Natural killer cell (primary cell): ENCODE data around the gene IRS2. TPM values are rescaled to one million over a fixed set of nuclear protein-coding genes. Genes with fewer than 3 reads are reported as not detected.

Experiments used
- ATAC-seq, 3 donors: fragments of 150-1000 bp in 2 of 3; fragments of 200-7000 bp in 1 of 3; cut with Tn5 transposase; 1 replicate in 1 of 3; 2 replicates in 2 of 3; pipeline ENCODE4 v1.10.0; 2021; ENCODE audit warnings: mild to moderate bottlenecking in 2 of 3, moderate library complexity in 2 of 3
- DNase-seq, 2 donors: peaks; one replicate each; pipeline versions ENCODE4 v3.0.0 to v3.0.0-alpha.2; 2013 to 2021; ENCODE audit warnings: mixed read lengths in 1 of 2
- H3K27ac ChIP-seq: one replicate; pipeline ENCODE4 v1.5.1; 2013; ENCODE audit warnings: mild to moderate bottlenecking, low read length
- H3K27me3 ChIP-seq: one replicate; pipeline ENCODE4 v1.6.1; 2013; ENCODE audit warnings: low read length; ENCODE audit not compliant: control insufficient read depth, insufficient read depth
- H3K36me3 ChIP-seq: one replicate; pipeline ENCODE4 v1.6.1; 2013; ENCODE audit warnings: low read length; ENCODE audit not compliant: control insufficient read depth, insufficient read depth
- H3K4me1 ChIP-seq: one replicate; pipeline ENCODE4 v1.6.1; 2013; ENCODE audit warnings: low read length; ENCODE audit not compliant: control insufficient read depth, insufficient read depth
- H3K4me3 ChIP-seq: one replicate; pipeline ENCODE4 v1.5.1; 2013; ENCODE audit warnings: low read length
- H3K9me3 ChIP-seq: one replicate; pipeline ENCODE4 v1.6.1; 2013; ENCODE audit warnings: low read length; ENCODE audit not compliant: control insufficient read depth, insufficient read depth
- H3K27ac Mint-ChIP-seq, 2 donors: one replicate each; pipeline ENCODE4 v1.8.0; 2022; ENCODE audit warnings: mild to moderate bottlenecking in 2 of 2, mixed read lengths in 2 of 2, moderate library complexity in 1 of 2
- H3K27me3 Mint-ChIP-seq, 2 donors: one replicate each; pipeline ENCODE4 v1.8.0; 2022; ENCODE audit warnings: low read depth in 2 of 2, mixed read lengths in 2 of 2
- H3K36me3 Mint-ChIP-seq: one replicate; pipeline ENCODE4 v1.8.0; 2022; ENCODE audit warnings: mixed read lengths
- H3K4me1 Mint-ChIP-seq, 2 donors: one replicate each; pipeline ENCODE4 v1.8.0; 2022; ENCODE audit warnings: mixed read lengths in 2 of 2
- H3K4me3 Mint-ChIP-seq: one replicate; pipeline ENCODE4 v1.8.0; 2022; ENCODE audit warnings: mild to moderate bottlenecking, moderate library complexity, mixed read lengths
- H3K9me3 Mint-ChIP-seq, 2 donors: one replicate each; pipeline ENCODE4 v1.8.0; 2022; ENCODE audit warnings: mixed read lengths in 2 of 2
- CTCF ChIP-seq: fragments of 200-600 bp; IDR thresholded peaks from one replicate; pipeline ENCODE4 v1.8.0; 2022; ENCODE audit warnings: antibody characterized with exemption
- WGBS: methylation state at CpG from one replicate; pipeline ENCODE4 v1.1.7; 2013; ENCODE audit warnings: missing lambda C conversion rate; ENCODE audit not compliant: insufficient coverage; 5-methylcytosine and 5-hydroxymethylcytosine counted together
- intact Hi-C: fragments of 100-400 bp; cut with micrococcal nuclease; formaldehyde crosslinking; loops from one replicate; pipeline ENCODE4 v1.14.2; 2022
- total RNA-seq, 4 donors: library from RNA; stranded (reverse); fragments of 120-200 nt in 1 of 4; gene quantifications; one replicate each; pipeline versions ENCODE4 v1.2.3 to v1.2.4, GENCODE V29; 2013 to 2022

IRS2 gene
- total RNA-seq, 3 donors from 2014 or later (not counting 1 experiment from before 2014, with no cell fraction given): 39.8 to 79.1 (median 60.9) TPM

GRCh38 chr13:109779074-109779473 lies 7.3 kb downstream of the IRS2 start:
- H3K9me3 Mint-ChIP-seq: no peaks in the 10 kb centered on the region
- no peaks in the 10 kb centered on the region for H3K9me3 ChIP-seq
- H3K27ac Mint-ChIP-seq: peak overlapping the region; percentile 9 to 32
- no peak overlapping the region for H3K27ac ChIP-seq
- no peaks in the 10 kb centered on the region for H3K27me3 ChIP-seq
- ATAC-seq: peak in 1 of 3 donors; percentile 32
- peaks cover 2% of the 10 kb centered on the region for H3K36me3 ChIP-seq
- DNase-seq: peak in 1 of 2 donors; percentile 75
- WGBS: 9% methylated on average over 4 of the region's 4 CpGs
- intact Hi-C loops: no loop called here
- peaks cover 48 to 55% of the 10 kb centered on the region in 2 donors for H3K4me1 Mint-ChIP-seq
- peaks cover 25% of the 10 kb centered on the region for H3K4me1 ChIP-seq
- no peak overlapping the region for H3K4me3 ChIP-seq
- no peaks in the 10 kb centered on the region for H3K27me3 Mint-ChIP-seq
- H3K36me3 Mint-ChIP-seq: no peaks in the 10 kb centered on the region
- TF ChIP-seq CTCF: no peak
- H3K4me3 Mint-ChIP-seq: peak overlapping the region; percentile 40

- H3K9me3 ChIP-seq: no peaks in the 10 kb centered on the region
- no peak overlapping the region for H3K27ac ChIP-seq
- Mint-ChIP-seq H3K36me3 (no peaks in the 10 kb centered on the region), H3K4me1 (peaks cover 57 to 63% of the 10 kb centered on the region in 2 donors), H3K9me3 (no peaks in the 10 kb centered on the region), H3K27me3 (no peaks in the 10 kb centered on the region), H3K27ac (peak overlapping the region in 1 of 2 donors; percentile 9), H3K4me3 (peak overlapping the region; percentile 40)
- TF ChIP-seq CTCF: no peak
- H3K4me1 ChIP-seq: peaks cover 25% of the 10 kb centered on the region
- WGBS: 31% methylated on average over 5 of the region's 6 CpGs
- H3K27me3 ChIP-seq: no peaks in the 10 kb centered on the region
- peak; percentile 16 to 44 (median 36) for ATAC-seq
- DNase-seq: peak in 1 of 2 donors; percentile 33
- H3K4me3 ChIP-seq: no peak overlapping the region
- no peaks in the 10 kb centered on the region for H3K36me3 ChIP-seq
- intact Hi-C loops: no loop called here
Measured at GRCh38 chr13:109778102-109778542, 8.3 kb downstream of the IRS2 start.

GRCh38 chr13:109776575-109776974 lies 9.8 kb downstream of the IRS2 start:
- Mint-ChIP-seq H3K27ac (no peak overlapping the region), H3K4me3 (no peak overlapping the region), H3K4me1 (peaks cover 57% of the 10 kb centered on the region in 2 donors), H3K27me3 (no peaks in the 10 kb centered on the region), H3K9me3 (no peaks in the 10 kb centered on the region), H3K36me3 (no peaks in the 10 kb centered on the region)
- intact Hi-C loops: no loop called here
- Histone ChIP-seq H3K9me3 (no peaks in the 10 kb centered on the region), H3K36me3 (no peaks in the 10 kb centered on the region), H3K27ac (no peak overlapping the region), H3K4me3 (no peak overlapping the region), H3K27me3 (no peaks in the 10 kb centered on the region), H3K4me1 (peaks cover 23% of the 10 kb centered on the region)
- no peak for TF ChIP-seq CTCF
- DNase-seq (no peak), ATAC-seq (no peak)

DNA sequence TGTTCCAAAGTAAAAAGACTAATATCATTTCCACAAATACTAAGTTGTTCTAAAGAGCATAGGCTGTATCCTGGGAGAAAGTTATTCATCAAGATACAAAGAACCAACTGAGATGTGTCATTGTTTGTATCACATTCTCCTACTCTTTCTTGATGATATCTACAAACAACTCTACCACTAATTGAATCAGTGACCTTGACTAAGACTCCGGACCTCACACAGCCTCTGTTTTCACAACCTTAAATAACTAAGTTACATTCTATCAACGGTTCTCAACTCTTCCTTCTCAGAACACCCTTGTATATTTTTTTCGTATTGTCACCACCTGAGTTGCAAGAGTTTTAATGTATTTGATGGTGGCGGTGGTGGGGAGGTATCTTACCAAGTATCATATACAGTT lies 12.6 kb downstream of the IRS2 start:
- no peak overlapping the region for H3K27ac ChIP-seq
- no peaks in the 10 kb centered on the region for H3K9me3 ChIP-seq
- no peak for TF ChIP-seq CTCF
- no peak overlapping the region for H3K4me3 ChIP-seq
- no peaks in the 10 kb centered on the region for H3K27me3 Mint-ChIP-seq
- intact Hi-C loops: no loop called here
- H3K4me3 Mint-ChIP-seq: no peak overlapping the region
- no peak for ATAC-seq
- no peak for DNase-seq
- H3K9me3 Mint-ChIP-seq: no peaks in the 10 kb centered on the region
- H3K27ac Mint-ChIP-seq: no peak overlapping the region
- WGBS: 90% methylated on average over 2 of the region's 4 CpGs
- peaks cover 34 to 40% of the 10 kb centered on the region in 2 donors for H3K4me1 Mint-ChIP-seq
- H3K36me3 ChIP-seq: no peaks in the 10 kb centered on the region
- no peaks in the 10 kb centered on the region for H3K36me3 Mint-ChIP-seq
- H3K27me3 ChIP-seq: no peaks in the 10 kb centered on the region
- peaks cover 2% of the 10 kb centered on the region for H3K4me1 ChIP-seq
